Fibroblast of lung (primary cell): ENCODE data around the gene TPGS2. TPM values are rescaled to one million over a fixed set of nuclear protein-coding genes. Genes with fewer than 3 reads are reported as not detected.

Experiments used
- DNase-seq, 2 donors: peaks; one replicate each; pipeline versions ENCODE4 v3.0.0 to v3.0.0-alpha.2; 2010; ENCODE audit warnings: low read depth in 2 of 2
- H2AFZ ChIP-seq: 2 replicates; pipeline ENCODE4 v1.5.1; 2012; ENCODE audit warnings: low read length, control low read depth, inconsistent platforms
- H3K27ac ChIP-seq: 2 replicates; pipeline ENCODE4 v1.5.1; 2011; ENCODE audit warnings: low read length, control low read depth; ENCODE audit not compliant: insufficient read depth
- H3K27me3 ChIP-seq: 2 replicates; pipeline ENCODE4 v1.5.1; 2011; ENCODE audit warnings: mild to moderate bottlenecking, low read length; ENCODE audit not compliant: control insufficient read depth, insufficient read depth
- H3K36me3 ChIP-seq: 2 replicates; pipeline ENCODE4 v1.5.1; 2011; ENCODE audit warnings: low read length; ENCODE audit not compliant: control insufficient read depth, insufficient read depth
- H3K4me1 ChIP-seq: 2 replicates; pipeline ENCODE4 v1.5.1; 2011; ENCODE audit warnings: low read length; ENCODE audit not compliant: control insufficient read depth, insufficient read depth; ENCODE audit errors: extremely low read depth
- H3K4me2 ChIP-seq: 2 replicates; pipeline ENCODE4 v1.5.1; 2011; ENCODE audit warnings: low read length, control low read depth; ENCODE audit not compliant: insufficient read depth; ENCODE audit errors: extremely low read depth
- H3K4me3 ChIP-seq, 4 experiments: fragments of 200-600 bp in 1 of 4; sonication (generic) in 1 of 4; replicated peaks in 1 of 4; 2 replicates each; pipeline ENCODE4 v1.5.1; 2011 to 2016; ENCODE audit warnings: low read length in 4 of 4, low read depth in 3 of 4, mild to moderate bottlenecking in 3 of 4, control low read depth in 2 of 4, inconsistent platforms in 1 of 4, mixed read lengths in 1 of 4; ENCODE audit not compliant: insufficient read depth in 1 of 4; ENCODE audit errors: control extremely low read depth in 1 of 4
- H3K79me2 ChIP-seq: 2 replicates; pipeline ENCODE4 v1.5.1; 2012; ENCODE audit warnings: mild to moderate bottlenecking, low read length, inconsistent platforms; ENCODE audit not compliant: control insufficient read depth, insufficient read depth
- H3K9ac ChIP-seq: 2 replicates; pipeline ENCODE4 v1.5.1; 2011; ENCODE audit warnings: mild to moderate bottlenecking, low read length, control low read depth; ENCODE audit not compliant: insufficient read depth
- H3K9me3 ChIP-seq: 2 replicates; pipeline ENCODE4 v1.5.1; 2012; ENCODE audit warnings: low read depth, low read length; ENCODE audit not compliant: control insufficient read depth, insufficient read depth
- H4K20me1 ChIP-seq: 2 replicates; pipeline ENCODE4 v1.5.1; 2011; ENCODE audit warnings: low read length; ENCODE audit not compliant: control insufficient read depth, insufficient read depth; ENCODE audit errors: extremely low read depth
- CTCF ChIP-seq, 2 donors: IDR thresholded peaks in 1 of 2; conservative IDR thresholded peaks in 1 of 2; 1 replicate in 1 of 2; 2 replicates in 1 of 2; pipeline ENCODE4 v1.5.1; 2011 to 2012; ENCODE audit warnings: low read length in 2 of 2, control low read depth in 1 of 2, inconsistent platforms in 1 of 2, low read depth in 1 of 2, mild to moderate bottlenecking in 1 of 2
- EZH2 ChIP-seq: IDR thresholded peaks from 2 replicates; pipeline ENCODE4 v1.5.1; 2012; ENCODE audit warnings: low read length, control low read depth, mild to moderate bottlenecking; ENCODE audit errors: missing control alignments
- polyA plus RNA-seq, 2 donors: library from polyadenylated mRNA; depleted of rRNA in 1 of 2; stranded (reverse) in 1 of 2; unstranded in 1 of 2; fragments of >200 nt; gene quantifications; 2 replicates each; pipeline ENCODE4 v1.2.1, GENCODE V29; 2011 to 2012; ENCODE audit warnings: missing spikeins in 1 of 2
- total RNA-seq: library from RNA; depleted of rRNA; stranded (reverse); fragments of >200 nt; gene quantifications from 2 replicates; pipeline ENCODE4 v1.2.1, GENCODE V29; 2014

TPGS2 gene
- total and polyA plus RNA-seq, 2 donors (not counting 1 experiment from before 2014, with no cell fraction given) = 98.8 to 437 TPM

GRCh38 chr18:36814994-36815393 lies 13.8 kb downstream of the TPGS2 start:
- TF ChIP-seq EZH2 (no peak), CTCF (conservative IDR thresholded peaks at IDR 0.05 in 1 of 2, IDR thresholded peaks at IDR 0.05 in 1 of 2; ENCODE audit: low read depth in 1 of 2, low read length in 2 of 2) (no peak)
- Histone ChIP-seq H3K36me3 (no peaks in the 10 kb centered on the region), H4K20me1 (no peaks in the 10 kb centered on the region), H3K27ac (no peak overlapping the region), H3K9ac (no peak overlapping the region), H3K4me2 (no peak overlapping the region), H3K9me3 (no peaks in the 10 kb centered on the region), H3K4me3 (no peak overlapping the region), H3K79me2 (no peaks in the 10 kb centered on the region), H2AFZ (no peak overlapping the region), H3K4me1 (peaks cover 6% of the 10 kb centered on the region), H3K27me3 (no peaks in the 10 kb centered on the region)
- no peak for DNase-seq

- Histone ChIP-seq H2AFZ (no peak overlapping the region), H3K4me3 (no peak overlapping the region), H3K79me2 (no peaks in the 10 kb centered on the region), H3K4me1 (peaks cover 9% of the 10 kb centered on the region), H3K4me2 (no peak overlapping the region), H3K9me3 (no peaks in the 10 kb centered on the region), H4K20me1 (no peaks in the 10 kb centered on the region), H3K27ac (no peak overlapping the region), H3K27me3 (no peaks in the 10 kb centered on the region), H3K9ac (no peak overlapping the region), H3K36me3 (no peaks in the 10 kb centered on the region)
- no peak for DNase-seq
- no peak for TF ChIP-seq EZH2
- TF ChIP-seq CTCF (conservative IDR thresholded peaks at IDR 0.05 in 1 of 2, IDR thresholded peaks at IDR 0.05 in 1 of 2; ENCODE audit: low read depth in 1 of 2, low read length in 2 of 2) = no peak
These were observed 15.0 kb downstream of the TPGS2 start for GRCh38 chr18:36813824-36814223.

GRCh38 chr18:36813101-36813775 lies 15.6 kb downstream of the TPGS2 start:
- H3K27me3 ChIP-seq = no peaks in the 10 kb centered on the region
- H3K4me1 ChIP-seq = peaks cover 13% of the 10 kb centered on the region
- no peak overlapping the region for H2AFZ ChIP-seq
- no peak overlapping the region for H3K27ac ChIP-seq
- no peak overlapping the region for H3K4me3 ChIP-seq
- H3K79me2 ChIP-seq = no peaks in the 10 kb centered on the region
- no peaks in the 10 kb centered on the region for H3K36me3 ChIP-seq
- no peak overlapping the region for H3K9ac ChIP-seq
- DNase-seq = no peak
- H3K4me2 ChIP-seq = no peak overlapping the region
- H3K9me3 ChIP-seq = no peaks in the 10 kb centered on the region
- no peak for TF ChIP-seq EZH2
- no peak for TF ChIP-seq CTCF (conservative IDR thresholded peaks at IDR 0.05 in 1 of 2, IDR thresholded peaks at IDR 0.05 in 1 of 2; ENCODE audit: low read depth in 1 of 2, low read length in 2 of 2)
- no peaks in the 10 kb centered on the region for H4K20me1 ChIP-seq
